Loucy (cell line): Measurements from ENCODE around the gene CD3G.
A peak's percentile ranks its signal among the peaks of the same experiment; 100 is the strongest.

Experiments used
- H2AFZ ChIP-seq: fragments of 200-600 bp; sonication (generic); 2 replicates; pipeline ENCODE4 v1.6.0; 2016; ENCODE audit warnings: antibody characterized with exemption, mild to moderate bottlenecking, low read length, moderate library complexity
- H3F3A ChIP-seq: fragments of 200-600 bp; 2 replicates; pipeline ENCODE4 v1.6.0; 2016; ENCODE audit warnings: antibody characterized with exemption, low read depth, mild to moderate bottlenecking
- H3K27me3 ChIP-seq: fragments of 200-600 bp; sonication (generic); 2 replicates; pipeline ENCODE4 v1.6.1; 2014; ENCODE audit warnings: low read length, mild to moderate bottlenecking; ENCODE audit not compliant: insufficient read depth, poor library complexity, severe bottlenecking
- H3K36me3 ChIP-seq: fragments of 200-600 bp; sonication (generic); 2 replicates; pipeline ENCODE4 v1.6.1; 2016; ENCODE audit warnings: low read length; ENCODE audit not compliant: insufficient read depth
- H3K4me1 ChIP-seq: fragments of 200-600 bp; sonication (generic); 2 replicates; pipeline ENCODE4 v1.5.1; 2014; ENCODE audit warnings: low read length, mild to moderate bottlenecking; ENCODE audit not compliant: insufficient read depth, poor library complexity, severe bottlenecking
- H3K4me2 ChIP-seq: fragments of 200-600 bp; sonication (generic); 2 replicates; pipeline ENCODE4 v1.6.0; 2014; ENCODE audit warnings: antibody characterized with exemption, low read length, low read depth, mild to moderate bottlenecking; ENCODE audit not compliant: poor library complexity, severe bottlenecking
- H3K4me3 ChIP-seq: fragments of 200-600 bp; sonication (generic); 2 replicates; pipeline ENCODE4 v1.5.1; 2014; ENCODE audit warnings: low read length, mild to moderate bottlenecking, mixed read lengths; ENCODE audit not compliant: poor library complexity, severe bottlenecking
- H3K79me2 ChIP-seq: fragments of 200-600 bp; sonication (generic); 2 replicates; pipeline ENCODE4 v1.6.1; 2014; ENCODE audit warnings: low read length; ENCODE audit not compliant: insufficient read depth
- H3K9ac ChIP-seq: fragments of 200-600 bp; sonication (generic); 2 replicates; pipeline ENCODE4 v1.6.0; 2014; ENCODE audit warnings: mild to moderate bottlenecking, low read depth, low read length, moderate library complexity; ENCODE audit not compliant: poor library complexity, severe bottlenecking
- H3K9me2 ChIP-seq: fragments of 200-600 bp; sonication (generic); replicated peaks from 2 replicates; pipeline ENCODE4 v1.6.1; 2016; ENCODE audit warnings: low read depth, low read length, mixed read lengths
- H3K9me3 ChIP-seq: fragments of 200-600 bp; sonication (generic); 2 replicates; pipeline ENCODE4 v1.6.1; 2014; ENCODE audit warnings: mild to moderate bottlenecking, antibody characterized with exemption, low read length, low read depth; ENCODE audit not compliant: insufficient read depth
- H4K20me1 ChIP-seq: fragments of 200-600 bp; sonication (generic); 2 replicates; pipeline ENCODE4 v1.6.0; 2014; ENCODE audit warnings: antibody characterized with exemption, low read length, mild to moderate bottlenecking; ENCODE audit not compliant: insufficient read depth, poor library complexity, severe bottlenecking
- EZH2phosphoT487 ChIP-seq: fragments of 200-600 bp; IDR thresholded peaks from 2 replicates; pipeline ENCODE4 v1.6.1; 2018; ENCODE audit warnings: antibody characterized with exemption, mild to moderate bottlenecking, moderate library complexity, borderline replicate concordance
- TF ChIP-seq, protein P1 (sequence below): fragments of 200-600 bp; sonication (generic); conservative IDR thresholded peaks from 2 replicates; pipeline ENCODE4 v1.5.1; 2014; ENCODE audit warnings: mild to moderate bottlenecking, antibody characterized with exemption, low read length

CD3G gene

DNA sequence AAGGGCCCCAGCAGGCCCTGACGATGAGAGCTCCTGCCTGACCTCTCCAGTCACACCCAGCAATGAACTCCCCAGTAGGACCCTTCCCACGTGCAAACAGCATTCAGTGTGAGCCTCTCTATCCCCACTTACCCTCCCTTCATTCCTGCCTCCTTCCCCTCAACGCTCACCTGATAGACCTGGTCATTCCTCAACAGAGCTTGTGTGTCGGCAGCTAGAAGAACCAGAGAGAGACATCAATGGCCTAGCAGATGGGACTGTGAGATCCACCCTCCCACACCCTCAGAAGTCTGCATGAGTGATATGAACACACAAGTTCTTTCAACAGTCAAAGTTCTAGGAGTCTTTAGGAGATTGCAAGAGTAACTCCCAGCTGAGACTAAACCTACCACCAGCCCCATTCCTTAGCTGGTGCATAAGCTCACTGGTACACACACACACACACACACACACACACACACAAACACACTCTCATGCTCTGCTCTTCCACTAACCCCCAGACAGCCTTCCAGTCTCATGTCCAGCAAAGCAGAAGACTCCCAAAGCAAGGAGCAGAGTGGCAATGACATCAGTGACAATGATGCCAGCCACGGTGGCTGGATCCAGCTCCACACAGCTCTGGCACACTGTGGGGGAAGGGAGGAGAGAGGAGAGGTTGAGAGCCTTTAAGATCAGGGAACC, 4.7 kb upstream of the CD3G start:
- Histone ChIP-seq H2AFZ (no peak overlapping the region), H3K4me1 (peaks cover 53% of the 10 kb centered on the region), H3K9me3 (no peaks in the 10 kb centered on the region), H3K4me2 (peak overlapping the region; percentile 91), H3K9me2 (no peaks in the 10 kb centered on the region), H3K4me3 (peak overlapping the region; percentile 88), H4K20me1 (peaks cover 7% of the 10 kb centered on the region), H3K27me3 (no peaks in the 10 kb centered on the region), H3K36me3 (peaks cover 11% of the 10 kb centered on the region), H3K79me2 (peaks cover 71% of the 10 kb centered on the region), H3K9ac (peak overlapping the region; percentile 96), H3F3A (peaks cover 12% of the 10 kb centered on the region; the same call in 1 of the 2 replicates)
- TF ChIP-seq, protein P1, sequence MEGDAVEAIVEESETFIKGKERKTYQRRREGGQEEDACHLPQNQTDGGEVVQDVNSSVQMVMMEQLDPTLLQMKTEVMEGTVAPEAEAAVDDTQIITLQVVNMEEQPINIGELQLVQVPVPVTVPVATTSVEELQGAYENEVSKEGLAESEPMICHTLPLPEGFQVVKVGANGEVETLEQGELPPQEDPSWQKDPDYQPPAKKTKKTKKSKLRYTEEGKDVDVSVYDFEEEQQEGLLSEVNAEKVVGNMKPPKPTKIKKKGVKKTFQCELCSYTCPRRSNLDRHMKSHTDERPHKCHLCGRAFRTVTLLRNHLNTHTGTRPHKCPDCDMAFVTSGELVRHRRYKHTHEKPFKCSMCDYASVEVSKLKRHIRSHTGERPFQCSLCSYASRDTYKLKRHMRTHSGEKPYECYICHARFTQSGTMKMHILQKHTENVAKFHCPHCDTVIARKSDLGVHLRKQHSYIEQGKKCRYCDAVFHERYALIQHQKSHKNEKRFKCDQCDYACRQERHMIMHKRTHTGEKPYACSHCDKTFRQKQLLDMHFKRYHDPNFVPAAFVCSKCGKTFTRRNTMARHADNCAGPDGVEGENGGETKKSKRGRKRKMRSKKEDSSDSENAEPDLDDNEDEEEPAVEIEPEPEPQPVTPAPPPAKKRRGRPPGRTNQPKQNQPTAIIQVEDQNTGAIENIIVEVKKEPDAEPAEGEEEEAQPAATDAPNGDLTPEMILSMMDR: no peak
- no peak for TF ChIP-seq EZH2phosphoT487

GRCh38 chr11:118340449-118340848, 3.7 kb upstream of the CD3G start:
- no peaks in the 10 kb centered on the region for H3K9me3 ChIP-seq
- H3K4me2 ChIP-seq: peak overlapping the region; percentile 91
- no peaks in the 10 kb centered on the region for H3K9me2 ChIP-seq
- no peaks in the 10 kb centered on the region for H3K27me3 ChIP-seq
- H2AFZ ChIP-seq: no peak overlapping the region
- H4K20me1 ChIP-seq: peaks cover 7% of the 10 kb centered on the region
- peak overlapping the region; percentile 88 for H3K4me3 ChIP-seq
- TF ChIP-seq EZH2phosphoT487: no peak
- TF ChIP-seq, protein P1: no peak
- H3K36me3 ChIP-seq: peaks cover 11% of the 10 kb centered on the region
- peaks cover 81% of the 10 kb centered on the region for H3K79me2 ChIP-seq
- H3F3A ChIP-seq: peaks cover 9% of the 10 kb centered on the region; the same call in 1 of the 2 replicates
- peaks cover 60% of the 10 kb centered on the region for H3K4me1 ChIP-seq
- H3K9ac ChIP-seq: peak overlapping the region; percentile 96

GRCh38 chr11:118341261-118341660, 2.9 kb upstream of the CD3G start:
- Histone ChIP-seq H3F3A (peaks cover 9% of the 10 kb centered on the region; the same call in 1 of the 2 replicates), H3K9me2 (no peaks in the 10 kb centered on the region), H3K36me3 (peaks cover 11% of the 10 kb centered on the region), H3K4me2 (peak overlapping the region; percentile 91), H3K9ac (peak overlapping the region; percentile 96), H4K20me1 (peaks cover 7% of the 10 kb centered on the region), H3K27me3 (no peaks in the 10 kb centered on the region), H3K79me2 (peaks cover 89% of the 10 kb centered on the region), H3K4me3 (peak overlapping the region; percentile 88), H3K4me1 (peaks cover 68% of the 10 kb centered on the region), H3K9me3 (no peaks in the 10 kb centered on the region), H2AFZ (no peak overlapping the region)
- no peak for TF ChIP-seq EZH2phosphoT487
- TF ChIP-seq, protein P1: no peak
